Cerebellar cortex (tissue), 1 donor: ENCODE data around the gene MASP2.
A peak's percentile ranks its signal among the peaks of the same experiment; 100 is the strongest.

ENCODE experiments used
- DNase-seq: peaks from one replicate; pipeline ENCODE4 v3.0.0-alpha.2; 2015; ENCODE audit warnings: low spot score

Gene MASP2

DNA sequence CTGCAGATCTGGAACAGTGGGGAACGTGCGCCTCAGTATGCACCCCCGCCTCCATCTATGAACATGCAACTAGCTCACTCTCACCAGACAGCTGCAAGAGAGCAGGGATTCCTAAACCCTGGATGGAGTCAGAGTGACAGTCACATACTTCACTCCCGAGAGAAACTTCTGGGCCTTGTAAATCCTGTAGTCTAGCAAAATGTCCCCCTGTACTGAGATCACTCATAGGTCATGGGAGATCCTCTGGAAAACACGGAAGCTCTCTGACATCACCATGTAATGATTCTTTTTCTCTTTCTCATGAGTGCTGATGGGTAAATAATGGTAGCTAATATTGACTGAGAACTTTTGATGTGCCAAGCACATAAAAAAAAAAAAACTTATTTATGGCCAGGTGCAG lies 57.9 kb downstream of the MASP2 start:
- no peak for DNase-seq

DNA sequence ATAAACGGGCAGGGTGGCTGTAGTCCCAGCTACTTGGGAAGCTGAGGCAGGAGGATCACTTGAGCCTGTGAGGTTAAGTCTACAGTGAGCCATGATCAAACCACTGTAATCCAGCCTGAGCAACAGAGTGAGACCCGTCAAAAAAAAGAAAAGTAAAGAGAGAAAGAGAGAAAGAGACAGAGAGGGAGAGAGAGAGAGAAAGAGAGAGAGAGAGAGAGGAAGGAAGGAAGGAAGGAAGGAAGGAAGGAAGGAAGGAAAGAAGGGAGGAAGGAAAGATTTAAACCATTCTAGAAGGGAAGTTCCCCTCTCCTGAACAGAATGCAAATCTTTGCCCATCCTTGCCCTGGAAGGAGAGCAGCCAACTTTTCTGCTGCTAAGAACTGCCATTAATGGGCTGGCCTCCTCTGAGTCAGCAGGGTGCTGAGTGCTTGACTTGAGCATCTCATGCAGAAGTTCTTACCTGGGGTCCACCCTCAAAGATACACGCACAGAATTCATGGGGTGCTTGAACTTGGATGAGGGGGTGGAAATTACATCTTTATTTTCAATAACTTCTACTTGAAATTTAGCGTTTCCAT lies 59.1 kb downstream of the MASP2 start:
- no peak for DNase-seq

DNA sequence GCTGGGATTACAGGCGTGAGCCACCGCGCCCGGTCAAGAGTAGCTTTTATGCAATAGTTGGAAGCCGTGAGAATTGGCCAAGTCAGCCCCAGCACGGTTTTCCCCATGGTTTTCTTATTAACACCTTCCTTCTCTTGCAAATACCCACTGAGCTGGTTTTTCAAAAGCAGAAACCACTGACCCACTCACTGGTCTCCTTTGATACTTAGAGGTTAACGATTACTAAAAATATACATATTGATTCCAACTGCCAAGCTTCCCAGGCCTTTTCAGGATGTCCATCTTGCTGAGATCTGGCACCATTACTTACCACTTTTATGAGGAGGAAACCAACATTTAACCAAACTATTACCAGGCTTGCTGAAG lies 60.5 kb downstream of the MASP2 start:
- no peak for DNase-seq

DNA sequence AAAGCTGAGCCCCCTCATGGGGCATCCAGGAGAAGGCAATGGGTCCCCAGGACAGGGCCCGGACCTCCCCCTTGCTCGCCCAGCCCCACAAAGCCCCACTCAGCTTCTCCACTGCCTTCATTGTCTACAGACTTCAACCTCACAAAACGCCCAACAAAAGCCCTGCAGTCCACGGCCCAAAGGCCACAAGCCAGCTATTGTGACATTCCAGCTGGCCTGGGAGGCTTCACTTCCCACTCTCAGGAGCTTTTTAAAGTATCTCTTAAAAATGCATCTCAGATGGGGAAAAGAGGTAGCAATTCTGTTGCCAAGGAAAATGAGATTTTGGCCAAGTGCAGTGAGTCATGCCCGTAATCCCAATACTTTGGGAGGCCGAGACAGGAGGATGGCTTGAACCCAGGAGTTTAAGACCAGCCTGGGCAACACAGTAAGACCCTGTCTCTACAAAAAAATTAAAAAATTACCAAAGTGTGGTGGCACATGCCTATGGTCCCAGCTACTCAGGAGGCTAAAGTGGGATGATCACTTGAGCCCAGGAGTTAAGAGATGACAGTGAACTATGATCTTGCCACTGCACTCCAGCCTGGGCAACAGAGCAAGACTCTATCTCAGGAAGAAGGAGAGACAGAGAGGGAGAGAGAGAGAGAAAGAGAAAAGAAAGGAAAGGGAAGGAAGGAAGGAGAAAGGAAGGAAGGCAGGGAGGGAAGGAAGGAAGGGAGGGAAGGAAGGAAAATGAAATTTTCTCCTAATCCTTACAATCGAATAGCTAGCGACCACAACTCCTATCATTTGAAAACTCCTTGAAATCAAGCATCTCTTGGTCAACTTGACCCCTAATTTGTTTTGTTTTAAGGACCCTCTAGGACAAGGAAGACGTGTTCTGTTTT lies 66.0 kb downstream of the MASP2 start:
- no peak for DNase-seq

DNA sequence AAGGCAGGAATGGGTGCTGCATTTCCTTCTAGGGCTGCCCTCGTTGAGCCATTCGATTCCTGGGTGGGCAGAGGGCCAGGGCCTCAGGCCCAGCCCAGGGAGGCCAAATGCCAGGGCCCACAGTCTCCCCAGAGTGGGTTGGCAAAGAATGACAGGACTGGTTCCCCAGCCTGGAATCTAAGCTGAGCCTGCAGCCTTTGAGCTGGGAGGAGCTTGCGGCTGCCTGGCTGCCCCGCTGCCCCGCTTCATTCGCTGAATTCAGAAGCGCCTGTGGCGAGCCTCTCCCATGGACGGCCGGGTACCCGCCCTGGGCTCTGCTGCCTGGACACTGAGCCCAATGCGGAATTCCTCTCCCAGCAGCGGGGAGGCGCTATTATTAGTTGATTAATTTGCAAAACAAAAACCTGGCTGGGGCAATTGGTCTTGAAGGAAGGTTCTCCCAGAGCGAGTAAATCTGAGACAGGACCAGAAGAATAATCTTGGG lies 66.9 kb downstream of the MASP2 start:
- DNase-seq, result peak; percentile 75

DNA sequence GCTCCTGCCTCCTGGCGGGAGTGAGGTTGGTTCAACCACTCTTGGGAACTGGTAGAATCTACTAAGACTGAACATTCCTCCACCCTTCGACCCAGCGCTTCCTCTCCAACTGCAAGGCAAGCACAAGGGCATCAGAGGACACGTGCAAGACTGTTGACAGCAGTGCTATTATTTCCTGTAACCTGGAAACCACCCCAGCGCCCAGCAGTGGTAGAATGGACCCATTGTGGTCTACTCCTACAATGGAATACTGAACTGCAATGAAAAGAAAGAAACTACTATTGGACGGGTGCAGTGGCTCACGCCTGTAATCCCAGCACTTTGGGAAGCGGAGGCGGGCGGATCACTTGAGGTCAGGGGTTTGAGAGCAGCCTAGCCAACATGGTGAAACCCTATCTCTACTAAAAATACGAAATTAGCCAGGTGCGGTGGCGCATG lies 67.5 kb downstream of the MASP2 start:
- DNase-seq, result no peak

DNA sequence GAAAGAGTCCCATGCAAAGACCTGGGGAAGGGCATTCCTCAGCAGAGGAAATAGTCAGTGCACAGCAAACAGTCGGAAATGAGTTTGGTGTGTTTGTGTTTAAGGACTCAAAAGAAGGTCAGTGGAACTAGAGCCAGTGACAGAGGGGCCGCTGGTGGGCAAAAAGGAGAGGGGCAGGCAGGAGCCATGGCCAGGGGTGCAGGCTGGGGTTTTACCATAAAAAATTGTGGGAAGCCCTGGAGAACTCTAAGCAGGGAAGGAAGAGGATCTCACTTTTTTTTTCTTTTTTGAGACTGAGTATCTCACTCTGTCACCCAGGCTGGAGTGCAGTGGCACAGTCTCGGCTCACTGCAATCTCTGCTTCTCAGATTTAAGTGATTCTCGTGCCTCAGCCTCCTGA lies 68.3 kb downstream of the MASP2 start:
- no peak for DNase-seq
